OCI-LY1 (cell line): Measurements from ENCODE around the gene HFE.

Experiments used
- EZH2 ChIP-seq: fragments of 200-600 bp; sonication (generic), shearing (Covaris generic); IDR thresholded peaks from 2 replicates; pipeline ENCODE4 v1.8.0; 2017; ENCODE audit warnings: borderline replicate concordance, mixed run types, mild to moderate bottlenecking, antibody characterized with exemption, low read length, moderate library complexity, mixed read lengths
- TF ChIP-seq, protein P1 (sequence below): fragments of 200-600 bp; sonication (generic), shearing (Covaris generic); IDR thresholded peaks from 2 replicates; pipeline ENCODE4 v1.5.1; 2017; ENCODE audit warnings: mild to moderate bottlenecking, antibody characterized with exemption, low read length, moderate library complexity, mixed read lengths

DNA sequence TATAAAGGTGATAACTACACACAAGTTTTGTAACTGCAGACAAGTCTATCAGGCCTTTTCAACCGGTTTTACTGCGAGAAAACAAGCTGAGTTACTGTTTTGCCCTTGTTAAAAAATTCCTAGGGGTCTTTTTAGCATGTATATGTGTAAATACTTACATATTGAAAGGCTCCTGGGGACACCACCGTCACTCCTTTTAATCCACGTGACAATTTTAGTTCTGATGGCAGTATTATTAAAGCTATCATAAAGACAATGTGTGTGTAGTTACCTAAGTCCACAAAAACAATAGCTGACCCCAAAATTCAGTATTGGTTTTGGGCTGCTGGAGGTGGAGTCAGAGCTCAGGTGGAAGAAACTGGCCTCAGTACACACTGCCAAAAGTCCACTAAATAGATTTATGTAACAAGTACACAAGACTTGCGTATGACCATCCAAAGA lies 41.3 kb upstream of the HFE start:
- TF ChIP-seq, protein P1, sequence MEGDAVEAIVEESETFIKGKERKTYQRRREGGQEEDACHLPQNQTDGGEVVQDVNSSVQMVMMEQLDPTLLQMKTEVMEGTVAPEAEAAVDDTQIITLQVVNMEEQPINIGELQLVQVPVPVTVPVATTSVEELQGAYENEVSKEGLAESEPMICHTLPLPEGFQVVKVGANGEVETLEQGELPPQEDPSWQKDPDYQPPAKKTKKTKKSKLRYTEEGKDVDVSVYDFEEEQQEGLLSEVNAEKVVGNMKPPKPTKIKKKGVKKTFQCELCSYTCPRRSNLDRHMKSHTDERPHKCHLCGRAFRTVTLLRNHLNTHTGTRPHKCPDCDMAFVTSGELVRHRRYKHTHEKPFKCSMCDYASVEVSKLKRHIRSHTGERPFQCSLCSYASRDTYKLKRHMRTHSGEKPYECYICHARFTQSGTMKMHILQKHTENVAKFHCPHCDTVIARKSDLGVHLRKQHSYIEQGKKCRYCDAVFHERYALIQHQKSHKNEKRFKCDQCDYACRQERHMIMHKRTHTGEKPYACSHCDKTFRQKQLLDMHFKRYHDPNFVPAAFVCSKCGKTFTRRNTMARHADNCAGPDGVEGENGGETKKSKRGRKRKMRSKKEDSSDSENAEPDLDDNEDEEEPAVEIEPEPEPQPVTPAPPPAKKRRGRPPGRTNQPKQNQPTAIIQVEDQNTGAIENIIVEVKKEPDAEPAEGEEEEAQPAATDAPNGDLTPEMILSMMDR = no peak
- no peak for TF ChIP-seq EZH2
